Superior temporal gyrus (tissue), 1 donor: ENCODE data around the gene FAM81B.

Source experiments
- DNase-seq: peaks from one replicate; pipeline ENCODE4 v3.0.0-alpha.2; 2016; ENCODE audit errors: extremely low spot score

Gene FAM81B

DNA sequence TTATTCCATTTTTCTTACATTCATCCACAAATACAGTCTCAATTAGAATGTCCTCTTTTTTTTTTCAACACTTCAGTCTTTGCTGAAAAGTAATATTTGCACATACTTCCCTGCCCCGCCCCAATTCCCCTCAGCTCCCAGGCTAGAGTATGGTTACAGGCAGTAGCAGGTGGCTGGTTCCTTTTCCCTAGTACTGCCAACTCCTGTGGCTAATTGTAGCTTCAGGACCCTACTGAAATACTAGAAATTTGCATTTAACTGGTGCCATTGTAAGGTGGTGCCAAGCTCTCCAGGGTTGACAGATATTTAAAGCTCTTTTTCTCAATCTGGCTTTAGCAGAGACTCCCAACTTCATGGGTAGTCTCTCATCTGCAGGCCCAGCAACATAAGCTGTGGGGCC, 80.3 kb downstream of the FAM81B start:
- DNase-seq = no peak

DNA sequence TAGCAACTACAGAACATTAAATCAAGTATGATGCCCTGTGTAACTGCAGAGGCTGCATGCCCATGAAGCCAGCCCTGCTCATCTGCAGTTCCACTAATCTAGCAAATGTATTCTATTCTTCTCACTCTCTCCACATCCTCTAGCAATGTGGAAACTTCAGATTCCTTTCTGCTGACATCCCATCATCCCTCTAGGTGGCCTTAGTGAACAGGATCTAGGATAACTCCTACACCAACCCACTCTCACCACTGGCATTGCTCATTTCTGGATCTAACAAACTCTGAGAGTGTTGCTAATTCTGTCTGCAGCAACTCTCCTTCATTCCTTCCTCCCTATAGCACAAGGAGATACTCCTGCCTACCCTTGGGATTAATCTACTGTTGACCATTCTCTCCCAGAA, 80.8 kb downstream of the FAM81B start:
- DNase-seq = no peak

DNA sequence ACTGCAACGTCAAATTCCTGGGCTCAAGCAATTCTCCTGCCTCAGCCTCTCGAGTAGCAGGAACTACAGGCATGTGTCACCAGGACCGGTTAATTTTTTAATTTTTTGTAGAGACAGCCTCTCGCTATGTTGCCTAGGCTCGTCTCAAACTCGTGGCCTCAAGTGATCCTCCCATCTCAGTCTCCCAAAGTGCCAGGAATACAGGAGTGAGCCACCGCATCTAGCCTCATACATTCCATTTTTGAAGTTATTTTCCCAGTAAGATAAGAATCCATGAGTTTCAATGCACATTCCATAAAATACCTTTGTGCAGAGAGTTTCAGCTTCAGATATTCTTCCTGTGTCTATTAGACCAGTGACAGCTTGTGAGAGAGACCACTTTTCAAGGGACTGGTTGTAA, 93.3 kb downstream of the FAM81B start:
- DNase-seq = no peak

DNA sequence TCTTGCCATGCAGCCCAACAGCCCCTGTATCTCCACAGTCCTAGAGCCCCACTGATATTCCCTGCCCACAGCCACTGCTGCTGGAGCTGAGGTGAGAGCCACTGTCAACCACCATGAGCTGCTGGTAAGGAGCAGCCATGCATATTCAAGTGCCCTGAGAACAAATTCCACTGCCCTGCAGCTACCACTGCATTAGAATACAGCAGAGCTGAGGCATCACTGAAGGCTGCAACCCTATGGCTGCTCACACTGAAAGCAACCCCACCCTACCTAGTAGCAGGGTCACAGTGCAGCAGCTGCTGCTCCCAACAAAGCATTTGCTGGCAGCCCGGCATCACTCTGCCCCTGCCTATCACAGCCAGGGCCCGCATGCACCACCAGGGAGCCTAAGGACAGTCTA, 95.0 kb downstream of the FAM81B start:
- no peak for DNase-seq

DNA sequence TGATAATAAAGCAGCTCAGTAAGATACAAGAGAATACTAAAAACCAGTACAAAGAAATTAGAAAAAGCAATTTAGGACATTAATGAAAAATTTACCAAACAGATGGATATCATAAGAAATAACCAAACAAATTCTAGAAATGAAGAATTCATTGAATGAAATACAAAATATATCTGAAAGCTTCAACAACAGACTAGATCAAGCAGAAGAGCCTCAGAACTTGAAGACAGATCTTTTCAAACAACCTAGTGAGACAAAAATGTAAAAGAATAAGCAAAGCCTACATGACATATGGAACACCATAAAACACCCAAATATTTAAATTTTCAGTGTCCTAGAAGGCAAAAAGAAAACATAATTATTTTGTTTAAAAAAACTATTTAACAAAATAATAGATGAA, 96.7 kb downstream of the FAM81B start:
- DNase-seq = no peak
